Kidney capillary endothelial cell (primary cell): ENCODE results near the gene RPL22.

ENCODE experiments used
- DNase-seq: peaks from one replicate; pipeline ENCODE4 v3.0.0-alpha.2; 2018; ENCODE audit warnings: low spot score

Gene RPL22

DNA sequence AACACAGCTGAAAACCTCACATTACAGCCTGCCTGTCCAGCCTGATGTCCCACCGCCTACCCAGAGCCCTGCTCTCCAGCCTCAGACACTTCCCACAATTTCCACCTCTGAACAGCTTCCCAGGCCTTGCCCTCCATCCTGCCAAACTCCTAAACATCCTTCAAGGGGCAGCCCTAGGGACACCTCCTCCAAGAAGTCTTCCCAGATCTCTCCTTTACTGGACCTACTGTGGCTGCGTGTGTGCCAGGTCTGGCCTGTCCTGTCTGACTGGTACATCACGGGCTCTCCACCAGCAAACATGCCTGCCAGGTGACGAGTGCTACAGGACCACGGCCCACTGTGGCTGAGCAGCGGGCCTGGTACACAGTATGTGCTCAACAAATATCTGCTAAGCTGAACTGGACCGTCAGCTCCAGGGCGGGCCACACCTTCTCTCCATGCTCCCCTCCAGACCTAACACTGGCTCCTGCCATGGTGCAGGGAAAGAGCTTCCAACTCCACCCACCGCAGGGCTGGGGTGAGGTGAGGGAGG, 48.0 kb downstream of the RPL22 start:
- no peak for DNase-seq

DNA sequence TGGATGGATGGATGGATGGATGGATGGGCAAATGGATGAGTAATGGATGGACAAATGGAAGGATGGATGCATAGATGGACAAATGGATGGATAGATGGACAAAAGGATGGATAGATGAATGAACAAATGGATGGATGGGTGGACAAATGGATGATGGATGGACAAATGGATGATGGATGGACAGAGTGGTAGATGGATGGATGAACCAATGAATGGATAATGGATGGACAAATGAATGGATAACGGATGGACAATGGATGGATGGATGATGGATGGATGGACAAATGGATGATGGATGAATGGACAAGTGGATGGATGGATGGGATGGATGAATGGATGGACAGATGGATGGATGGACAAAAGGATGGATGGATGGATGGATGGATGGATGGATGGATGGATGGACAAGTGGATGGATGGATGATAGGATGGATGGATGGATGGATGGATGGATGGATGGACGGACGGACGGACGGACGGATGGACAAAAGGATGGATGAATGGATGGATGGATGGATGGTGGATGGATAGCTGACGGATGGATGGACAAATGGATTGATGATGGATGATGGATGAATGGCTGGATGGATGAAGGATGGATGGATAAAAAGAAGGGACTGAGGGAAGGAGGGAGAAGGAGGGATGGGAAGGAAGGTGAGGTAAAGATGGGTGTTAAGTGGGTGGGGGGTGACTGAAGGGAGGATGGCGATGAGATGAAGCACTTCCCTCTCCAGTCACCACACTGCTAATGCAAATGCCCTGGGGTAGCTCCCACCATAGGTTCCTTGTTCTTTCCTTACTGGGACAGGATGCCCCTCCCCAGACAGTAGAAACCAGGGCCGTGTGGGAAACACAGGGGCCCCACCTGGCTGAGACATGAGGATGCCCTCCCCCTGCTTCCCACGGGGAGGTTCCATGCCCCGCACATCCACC, 49.1 kb downstream of the RPL22 start:
- DNase-seq = no peak

DNA sequence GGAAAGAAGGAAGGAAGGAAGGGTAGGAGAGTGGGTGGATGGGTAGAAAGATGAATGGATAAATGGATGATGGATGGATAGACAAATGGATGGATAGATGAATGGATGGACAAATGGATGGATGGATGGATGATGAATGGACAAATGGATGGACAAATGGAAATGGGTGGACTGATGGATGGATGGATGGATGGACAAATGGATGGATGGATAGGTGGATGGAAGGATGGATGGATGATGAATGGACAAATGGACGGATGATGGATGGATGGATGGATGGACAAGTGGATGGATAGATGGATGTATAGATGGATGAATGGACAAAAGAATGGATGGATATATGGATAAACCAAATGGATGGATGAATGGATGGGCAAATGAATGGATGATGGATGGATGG, 49.8 kb downstream of the RPL22 start:
- DNase-seq = no peak

DNA sequence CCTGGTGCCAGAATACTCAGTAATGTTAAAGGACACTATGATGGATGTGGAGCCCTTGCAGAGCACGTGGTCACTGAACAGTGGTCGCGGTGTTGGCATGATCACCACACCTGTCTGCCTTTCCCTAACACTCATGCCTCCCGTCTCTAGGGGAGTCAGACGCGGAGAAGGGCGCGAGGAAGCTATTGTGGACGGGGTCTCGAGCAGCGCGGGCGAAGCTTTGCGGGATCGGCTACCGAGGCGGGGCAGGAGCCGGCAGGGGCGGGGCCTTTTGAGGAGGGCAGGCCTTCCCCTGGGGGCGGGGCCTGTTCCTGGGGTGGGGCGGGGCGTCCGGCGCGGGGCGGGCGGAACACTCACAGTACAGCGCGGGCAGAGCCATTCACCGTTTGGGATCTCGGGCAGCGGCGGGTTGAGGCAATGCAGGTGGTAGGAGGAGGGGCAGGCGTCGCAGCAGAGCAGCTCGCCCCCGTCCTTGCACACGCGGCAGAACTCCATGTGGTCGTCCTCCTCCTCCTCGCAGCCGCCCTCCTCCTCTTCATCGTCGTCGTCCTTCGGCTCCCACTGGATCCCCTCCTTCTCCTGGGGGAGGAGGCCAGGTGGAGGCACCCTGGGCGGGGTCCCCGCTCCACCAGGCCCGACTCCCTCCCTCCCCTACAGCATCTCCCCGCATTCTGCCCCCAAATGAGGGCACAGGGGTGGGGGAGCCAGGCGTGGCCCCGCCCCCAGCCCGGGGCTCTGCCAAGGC, 50.7 kb downstream of the RPL22 start:
- DNase-seq = peak; percentile 24

DNA sequence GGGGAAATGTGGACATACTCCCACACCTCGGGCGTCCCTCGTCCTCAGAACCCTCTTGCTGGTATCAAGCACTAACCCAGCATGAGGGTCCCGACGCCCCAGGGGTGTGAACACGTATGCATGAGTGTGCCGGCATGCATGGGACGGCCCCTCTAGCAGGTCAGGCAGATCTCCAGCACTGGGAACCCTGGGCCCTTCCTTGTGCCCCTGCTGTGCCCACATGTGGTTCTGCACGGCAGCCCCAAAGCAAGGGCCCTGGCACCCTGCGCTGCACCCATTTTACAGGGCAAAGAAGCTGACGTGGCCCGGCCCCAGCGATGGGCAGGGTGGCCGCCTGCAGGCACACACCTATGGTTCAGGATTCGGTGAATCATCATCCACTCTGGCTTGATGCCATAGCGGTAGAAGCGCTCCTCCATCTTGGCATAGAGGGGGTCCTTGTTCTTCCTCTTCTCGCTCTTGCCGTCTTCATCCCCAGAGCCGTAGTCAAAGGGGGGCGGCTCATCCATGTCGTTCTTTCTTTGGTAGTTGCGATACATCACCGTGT, 53.5 kb downstream of the RPL22 start:
- DNase-seq = no peak

DNA sequence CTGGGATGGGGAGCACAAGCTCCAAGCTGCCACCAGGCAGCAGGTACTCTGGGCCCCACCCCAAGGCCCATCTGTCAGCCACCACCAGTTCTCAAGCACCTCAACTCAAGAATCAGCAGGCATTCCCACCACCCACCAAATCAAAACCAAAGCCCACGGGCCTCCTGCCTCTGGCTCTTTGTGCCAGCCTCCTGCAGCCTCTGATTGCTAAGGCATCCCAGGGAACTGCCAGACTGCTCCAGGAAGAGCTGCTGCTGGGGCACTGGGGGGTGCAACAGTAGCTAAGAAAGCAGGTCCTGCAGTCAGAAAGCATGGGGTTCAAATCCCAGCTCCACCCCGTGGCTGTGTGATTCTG, 54.0 kb downstream of the RPL22 start:
- DNase-seq = no peak

DNA sequence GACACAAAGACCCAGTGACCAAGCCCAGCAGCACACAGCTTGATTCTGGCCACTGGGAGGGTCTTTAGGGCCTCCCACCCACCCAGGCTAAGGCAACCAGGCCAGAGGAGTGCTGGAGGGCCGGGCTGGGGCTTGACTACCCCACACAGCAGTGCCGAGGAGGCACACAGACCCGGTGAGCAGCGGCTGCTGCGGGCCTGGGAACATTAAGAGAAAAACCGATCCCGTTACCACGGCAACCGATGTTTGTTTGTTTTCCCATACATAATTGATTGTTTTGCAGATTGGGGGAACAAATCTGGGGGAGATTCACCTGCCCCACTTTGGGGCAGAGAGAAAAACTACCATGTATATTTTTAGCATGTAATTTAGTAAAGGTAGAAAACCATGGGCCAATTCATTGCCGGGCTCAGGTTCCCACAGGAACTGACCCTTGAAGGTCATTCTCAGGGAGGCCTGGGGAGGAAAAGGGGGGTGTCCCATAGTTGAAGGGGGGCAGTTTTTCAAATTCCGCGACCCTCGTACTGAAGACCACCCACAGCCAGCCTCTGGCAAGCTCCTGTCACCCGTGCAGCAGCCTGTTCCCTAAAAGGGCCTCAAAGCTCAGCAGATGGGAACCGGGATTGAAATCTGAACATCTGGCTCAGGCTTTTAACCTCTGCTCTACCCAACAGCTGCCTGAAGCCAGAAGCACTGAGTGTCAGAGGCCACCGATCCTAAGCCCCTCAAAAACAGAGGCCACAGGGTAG, 54.6 kb downstream of the RPL22 start:
- DNase-seq = no peak

DNA sequence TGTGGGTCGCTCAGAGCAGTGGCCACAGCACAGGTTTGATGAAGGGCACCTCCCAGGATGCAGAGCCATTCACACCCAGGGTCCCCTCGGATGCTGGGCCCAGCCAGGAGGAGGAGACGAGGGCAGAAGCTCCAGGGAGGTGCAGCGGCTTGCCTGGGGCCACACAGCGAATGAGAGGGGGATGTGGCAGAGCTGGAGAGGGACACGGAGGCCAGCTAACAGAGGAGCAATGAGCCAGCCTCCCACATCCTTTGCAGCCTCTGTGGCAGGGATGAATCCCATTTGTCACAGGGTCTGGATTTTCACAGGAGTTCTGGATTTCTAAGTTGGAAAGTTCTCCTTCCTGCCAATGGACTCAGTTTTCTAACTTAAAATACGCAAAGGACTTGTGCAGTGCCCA, 55.2 kb downstream of the RPL22 start:
- DNase-seq = no peak

DNA sequence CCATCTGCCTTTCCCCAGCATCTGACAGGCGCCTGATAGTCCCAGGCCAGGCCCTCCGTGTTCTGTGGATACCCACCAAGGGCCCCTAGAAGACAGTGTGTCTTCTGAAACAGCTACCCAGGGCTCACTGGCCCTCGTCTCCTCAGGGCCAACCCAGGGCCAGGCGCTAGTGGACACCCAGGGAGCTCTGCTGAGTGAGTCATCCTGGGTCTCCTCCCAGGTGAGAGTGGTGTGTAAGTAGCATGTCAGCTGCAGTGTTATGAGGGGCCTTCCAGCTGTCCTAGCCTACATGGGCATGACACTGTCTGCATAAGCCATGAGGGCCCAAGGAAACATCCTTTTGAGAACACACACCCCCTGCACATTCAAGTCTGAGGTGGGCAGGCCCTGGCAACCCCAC, 56.0 kb downstream of the RPL22 start:
- no peak for DNase-seq

DNA sequence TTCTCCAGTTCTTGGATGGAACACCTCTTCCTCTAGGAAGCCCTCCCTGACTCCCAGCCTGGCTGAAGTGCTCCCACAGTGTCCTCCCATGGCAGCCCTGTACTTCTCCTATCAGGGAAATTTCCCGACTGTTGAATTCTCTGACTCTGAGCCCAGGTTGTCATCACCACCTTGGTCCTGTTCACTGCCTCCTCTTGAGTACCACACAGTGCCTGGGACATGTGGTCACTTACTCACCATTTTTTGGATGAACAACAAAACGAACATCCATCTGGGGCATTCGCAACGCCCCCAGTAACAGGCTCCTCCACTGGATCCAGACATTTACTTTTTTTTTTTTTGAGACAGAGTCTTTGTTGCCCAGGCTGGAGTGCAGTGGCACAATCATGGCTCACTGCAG, 56.7 kb downstream of the RPL22 start:
- no peak for DNase-seq

DNA sequence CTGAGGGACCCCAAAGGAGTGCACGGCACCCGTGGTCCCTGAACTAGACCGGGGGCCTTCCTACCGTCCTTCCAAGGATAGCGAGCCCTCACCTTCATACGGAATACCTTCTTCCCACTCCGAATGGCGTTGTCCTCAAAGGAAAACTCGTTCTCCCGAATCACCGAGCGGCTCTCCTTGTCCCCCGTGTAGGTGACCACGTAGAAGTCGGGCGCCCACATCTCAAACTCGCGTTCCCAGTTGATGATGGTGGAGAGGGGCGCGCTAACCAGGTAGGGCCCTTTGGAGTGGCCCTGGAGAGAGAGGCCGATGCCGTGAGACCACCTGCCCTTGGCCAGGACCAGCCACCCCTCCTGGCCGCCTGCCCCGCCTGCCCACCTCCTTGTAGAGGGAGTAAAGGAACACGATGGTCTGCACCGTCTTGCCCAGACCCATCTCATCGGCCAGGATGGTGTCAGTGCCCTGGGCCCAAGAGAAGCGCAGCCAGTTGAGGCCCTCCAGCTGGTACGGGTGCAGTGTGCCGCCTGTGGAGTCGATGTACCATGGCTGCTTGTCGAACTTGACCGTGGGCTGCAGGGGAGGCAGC, 57.3 kb downstream of the RPL22 start:
- no peak for DNase-seq

DNA sequence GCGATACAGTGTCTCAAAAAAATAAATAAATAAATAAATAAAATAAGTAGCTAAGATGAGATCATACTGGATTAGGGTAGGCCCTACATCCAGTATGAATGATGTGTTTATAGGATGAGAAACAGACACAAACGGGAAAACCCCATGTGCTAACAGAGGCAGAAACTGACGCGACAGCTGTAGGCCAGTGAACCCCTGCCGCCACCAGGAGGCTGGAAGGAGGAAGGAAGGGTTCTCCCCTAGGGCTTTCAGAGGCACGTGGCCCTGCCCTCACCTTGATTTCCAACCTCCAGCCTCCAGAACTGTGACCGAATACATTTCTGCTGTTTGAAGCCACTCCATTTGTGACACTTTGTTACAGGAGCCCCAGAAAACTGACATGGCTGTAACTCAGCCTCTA, 57.8 kb downstream of the RPL22 start:
- DNase-seq = no peak

DNA sequence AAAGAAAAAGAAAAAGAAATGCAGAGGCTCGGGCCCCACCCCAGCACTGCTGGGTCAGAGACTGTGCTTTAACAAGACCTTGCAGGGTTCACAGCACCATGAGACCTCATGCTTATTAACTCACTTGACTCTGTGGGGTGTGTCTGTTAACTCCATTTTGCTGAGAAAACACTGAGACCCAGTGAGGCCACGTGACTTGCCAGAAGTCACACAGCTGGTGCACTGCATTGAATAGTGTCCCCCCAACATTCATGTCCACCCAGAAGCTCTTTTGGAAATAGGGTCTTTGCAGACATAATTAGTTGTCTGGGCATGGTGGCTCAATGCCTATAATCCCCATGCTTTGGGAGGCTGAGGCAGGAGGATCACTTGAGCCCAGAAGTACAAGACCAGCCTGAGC, 59.0 kb downstream of the RPL22 start:
- no peak for DNase-seq

DNA sequence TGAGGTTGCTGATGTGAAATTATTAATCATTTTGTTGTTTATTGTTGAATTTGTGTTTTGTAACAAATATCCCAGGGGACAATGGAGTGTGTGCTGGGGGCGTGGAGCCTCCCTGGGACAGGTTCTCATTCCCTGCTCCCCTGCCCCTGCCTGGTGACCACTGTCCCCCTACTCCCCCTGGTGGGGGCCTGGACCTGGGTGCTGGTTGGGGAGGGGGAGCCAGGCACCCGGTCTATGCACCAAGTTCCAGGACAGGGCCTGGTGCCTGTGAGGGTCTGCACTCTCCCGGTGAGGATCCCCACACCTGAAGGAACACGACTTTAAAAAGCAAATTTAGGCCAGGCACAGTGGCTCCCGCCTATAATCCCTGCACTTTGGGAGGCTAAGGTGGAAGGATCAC, 61.6 kb downstream of the RPL22 start:
- DNase-seq = no peak

DNA sequence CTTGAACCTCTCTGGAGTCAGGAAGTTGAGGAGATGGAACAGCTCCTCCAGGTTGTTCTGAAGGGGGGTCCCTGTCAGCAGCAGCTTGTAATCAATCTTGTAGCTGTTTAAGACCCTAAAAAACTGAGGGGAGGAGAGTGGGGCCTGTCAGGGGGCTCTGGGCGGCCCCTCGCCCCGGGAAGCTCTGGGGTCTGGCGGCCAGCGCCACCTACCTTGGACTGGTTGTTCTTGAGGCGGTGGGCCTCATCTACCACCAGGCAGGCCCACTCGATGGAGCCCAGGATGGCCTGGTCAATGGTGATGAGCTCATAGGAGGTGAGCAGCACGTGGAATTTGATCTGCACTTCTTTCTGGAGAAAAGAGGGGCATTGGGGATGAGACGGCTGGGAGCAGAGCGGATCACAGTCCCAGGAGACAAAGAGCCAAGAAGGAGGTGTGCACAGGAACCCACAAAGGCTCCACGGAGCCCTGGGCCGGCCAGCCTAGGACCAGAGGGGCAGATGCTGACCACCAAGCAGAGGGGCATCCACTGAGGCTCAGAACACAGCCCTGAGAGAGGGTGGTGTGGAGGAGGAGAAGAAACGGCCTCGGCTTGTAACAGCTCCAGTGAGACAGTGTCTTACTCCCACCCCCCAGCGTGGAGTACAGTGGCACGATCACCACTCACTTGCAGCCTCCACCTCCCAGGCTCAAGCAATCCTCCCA, 62.7 kb downstream of the RPL22 start:
- DNase-seq = no peak
